HEK293 (cell line): ENCODE results near the gene SELENOK.

Experiments
- ZNF48 ChIP-seq: fragments of 450-650 bp; formaldehyde crosslinking; IDR thresholded peaks from 2 replicates; pipeline ENCODE4 v1.5.1; 2016; ENCODE audit warnings: missing biosample characterization, missing genetic modification characterization
- TF ChIP-seq, protein P1 (sequence below): sonication (generic); formaldehyde crosslinking; IDR thresholded peaks from 2 replicates; pipeline ENCODE4 v1.8.1; 2022; ENCODE audit warnings: mild to moderate bottlenecking, moderate library complexity, missing genetic modification reagents
- TF ChIP-seq, protein P2 (sequence below): fragments of 450-650 bp; formaldehyde crosslinking; IDR thresholded peaks from 2 replicates; pipeline ENCODE4 v1.5.1; 2016; ENCODE audit warnings: missing biosample characterization, missing genetic modification characterization
- TF ChIP-seq, protein P3 (sequence below): fragments of 450-650 bp; formaldehyde crosslinking; IDR thresholded peaks from 2 replicates; pipeline ENCODE4 v1.5.1; 2016; ENCODE audit warnings: missing biosample characterization, missing genetic modification characterization

DNA sequence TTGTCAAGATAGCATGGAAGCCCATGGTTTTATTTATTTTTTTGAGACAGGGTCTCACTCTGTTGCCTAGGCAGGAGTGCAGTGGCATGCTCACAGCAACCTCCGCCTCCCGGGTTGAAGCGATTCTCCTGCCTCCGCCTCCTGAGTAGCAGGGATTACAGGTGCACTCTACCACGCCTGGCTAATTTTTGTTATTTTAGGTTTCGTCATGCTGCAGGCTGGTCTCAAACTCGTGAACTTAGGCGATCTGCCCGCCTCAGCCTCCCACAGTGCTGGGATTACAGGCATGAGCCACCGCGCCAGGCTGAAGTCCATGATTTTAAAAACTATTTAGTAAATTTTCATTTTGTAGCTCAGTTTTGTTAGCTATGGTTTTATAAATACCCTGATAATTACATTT lies 7.0 kb downstream of the SELENOK start:
- TF ChIP-seq, protein P1, sequence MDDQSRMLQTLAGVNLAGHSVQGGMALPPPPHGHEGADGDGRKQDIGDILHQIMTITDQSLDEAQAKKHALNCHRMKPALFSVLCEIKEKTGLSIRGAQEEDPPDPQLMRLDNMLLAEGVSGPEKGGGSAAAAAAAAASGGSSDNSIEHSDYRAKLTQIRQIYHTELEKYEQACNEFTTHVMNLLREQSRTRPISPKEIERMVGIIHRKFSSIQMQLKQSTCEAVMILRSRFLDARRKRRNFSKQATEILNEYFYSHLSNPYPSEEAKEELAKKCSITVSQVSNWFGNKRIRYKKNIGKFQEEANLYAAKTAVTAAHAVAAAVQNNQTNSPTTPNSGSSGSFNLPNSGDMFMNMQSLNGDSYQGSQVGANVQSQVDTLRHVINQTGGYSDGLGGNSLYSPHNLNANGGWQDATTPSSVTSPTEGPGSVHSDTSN: no peak
- no peak for TF ChIP-seq ZNF48 (tag by site-specific recombination)
- TF ChIP-seq, protein P2, sequence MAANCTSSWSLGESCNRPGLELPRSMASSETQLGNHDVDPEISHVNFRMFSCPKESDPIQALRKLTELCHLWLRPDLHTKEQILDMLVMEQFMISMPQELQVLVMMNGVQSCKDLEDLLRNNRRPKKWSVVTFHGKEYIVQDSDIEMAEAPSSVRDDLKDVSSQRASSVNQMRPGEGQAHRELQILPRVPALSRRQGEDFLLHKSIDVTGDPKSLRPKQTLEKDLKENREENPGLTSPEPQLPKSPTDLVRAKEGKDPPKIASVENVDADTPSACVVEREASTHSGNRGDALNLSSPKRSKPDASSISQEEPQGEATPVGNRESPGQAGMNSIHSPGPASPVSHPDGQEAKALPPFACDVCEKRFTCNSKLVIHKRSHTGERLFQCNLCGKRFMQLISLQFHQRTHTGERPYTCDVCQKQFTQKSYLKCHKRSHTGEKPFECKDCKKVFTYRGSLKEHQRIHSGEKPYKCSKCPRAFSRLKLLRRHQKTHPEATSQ (tag by site-specific recombination): no peak
- TF ChIP-seq, protein P3, sequence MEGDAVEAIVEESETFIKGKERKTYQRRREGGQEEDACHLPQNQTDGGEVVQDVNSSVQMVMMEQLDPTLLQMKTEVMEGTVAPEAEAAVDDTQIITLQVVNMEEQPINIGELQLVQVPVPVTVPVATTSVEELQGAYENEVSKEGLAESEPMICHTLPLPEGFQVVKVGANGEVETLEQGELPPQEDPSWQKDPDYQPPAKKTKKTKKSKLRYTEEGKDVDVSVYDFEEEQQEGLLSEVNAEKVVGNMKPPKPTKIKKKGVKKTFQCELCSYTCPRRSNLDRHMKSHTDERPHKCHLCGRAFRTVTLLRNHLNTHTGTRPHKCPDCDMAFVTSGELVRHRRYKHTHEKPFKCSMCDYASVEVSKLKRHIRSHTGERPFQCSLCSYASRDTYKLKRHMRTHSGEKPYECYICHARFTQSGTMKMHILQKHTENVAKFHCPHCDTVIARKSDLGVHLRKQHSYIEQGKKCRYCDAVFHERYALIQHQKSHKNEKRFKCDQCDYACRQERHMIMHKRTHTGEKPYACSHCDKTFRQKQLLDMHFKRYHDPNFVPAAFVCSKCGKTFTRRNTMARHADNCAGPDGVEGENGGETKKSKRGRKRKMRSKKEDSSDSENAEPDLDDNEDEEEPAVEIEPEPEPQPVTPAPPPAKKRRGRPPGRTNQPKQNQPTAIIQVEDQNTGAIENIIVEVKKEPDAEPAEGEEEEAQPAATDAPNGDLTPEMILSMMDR (tag by site-specific recombination): no peak
